Hepatocyte (in vitro differentiated cells): ENCODE results near the gene KBTBD4.

Source experiments
- CTCF ChIP-seq: fragments of 200-600 bp; sonication (generic); IDR thresholded peaks from 2 replicates; pipeline ENCODE4 v1.5.1; 2016; ENCODE audit warnings: antibody characterized with exemption, mild to moderate bottlenecking; ENCODE audit not compliant: poor library complexity
- EZH2 ChIP-seq: fragments of 200-600 bp; sonication (generic); IDR thresholded peaks from 2 replicates; pipeline ENCODE4 v1.6.1; 2016; ENCODE audit warnings: antibody characterized with exemption, mild to moderate bottlenecking, borderline replicate concordance
- EZH2phosphoT487 ChIP-seq: fragments of 200-600 bp; sonication (generic); IDR thresholded peaks from one replicate; pipeline ENCODE4 v1.6.1; 2018; ENCODE audit warnings: antibody characterized with exemption, mild to moderate bottlenecking, low read depth, moderate library complexity; ENCODE audit not compliant: unreplicated experiment, severe bottlenecking

- no peak for TF ChIP-seq CTCF
- TF ChIP-seq EZH2: no peak
- TF ChIP-seq EZH2phosphoT487: no peak
Measured at GRCh38 chr11:47578524-47579494, at the start of gene KBTBD4, which contains the start of gene NDUFS3.
